ENCODE measurements around the gene CHST2.

CHST2 gene

GRCh38 chr3:143170676-143171075 is 51.1 kb downstream of the CHST2 start:
- no peak for DNase-seq

GRCh38 chr3:143171141-143171980 is 51.8 kb downstream of the CHST2 start:
- no peak for DNase-seq

DNA sequence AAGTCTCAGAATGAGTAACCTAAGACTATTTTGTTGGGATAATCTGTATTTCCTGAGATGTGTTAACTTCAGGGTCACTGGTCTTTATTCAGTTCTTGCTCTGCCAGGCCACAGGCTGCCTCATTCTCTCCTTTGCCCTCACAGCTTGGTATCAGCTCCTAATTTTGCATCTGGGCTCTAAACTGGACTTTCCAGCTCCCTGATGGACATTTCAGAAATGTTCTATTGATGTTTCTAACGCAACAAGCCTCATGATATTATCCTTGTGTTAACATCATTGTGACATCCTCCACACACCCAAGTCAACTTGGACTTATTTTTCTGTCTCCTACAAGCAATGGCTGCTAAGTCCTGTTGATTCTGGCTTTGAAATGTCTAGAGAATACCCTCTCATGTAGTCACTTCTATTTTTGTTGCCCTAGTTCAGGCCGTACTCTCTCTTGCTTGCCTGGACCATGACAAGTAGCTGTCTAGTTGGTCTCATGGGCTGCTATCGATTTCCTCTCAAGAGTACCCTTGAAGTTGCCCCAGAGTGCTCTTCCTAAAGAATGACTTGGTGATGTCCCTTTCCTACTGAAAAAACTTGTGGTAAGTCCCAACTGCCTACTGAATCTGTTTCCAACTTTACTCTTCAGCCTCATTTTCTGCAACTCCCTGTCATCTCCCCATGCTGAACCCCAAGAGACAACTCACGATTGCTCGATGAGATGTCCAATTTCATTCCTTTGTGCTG is 52.7 kb downstream of the CHST2 start:
- DNase-seq = no peak

GRCh38 chr3:143172795-143173145 is 53.2 kb downstream of the CHST2 start:
- DNase-seq = no peak

GRCh38 chr3:143173242-143173641 is 53.7 kb downstream of the CHST2 start:
- no peak for DNase-seq
